ENCODE measurements around the gene STX7. TPM values are rescaled to one million over a fixed set of nuclear protein-coding genes. Genes with fewer than 3 reads are reported as not detected.

Gene STX7
- total RNA-seq, 1 donor from 2014 or later: 49.3 TPM

- Mint-ChIP-seq H3K27ac (ENCODE audit: unreplicated experiment) (no peak overlapping the region), H3K9me3 (ENCODE audit: unreplicated experiment) (no peaks in the 10 kb centered on the region), H3K4me1 (ENCODE audit: unreplicated experiment) (peaks cover 9% of the 10 kb centered on the region), H3K36me3 (ENCODE audit: unreplicated experiment) (peaks cover 33% of the 10 kb centered on the region), H3K4me3 (ENCODE audit: unreplicated experiment) (no peak overlapping the region), H3K27me3 (ENCODE audit: unreplicated experiment) (no peaks in the 10 kb centered on the region)
- DNase-seq (ENCODE audit: extremely low spot score, unreplicated experiment): no peak
- TF ChIP-seq, protein P1, sequence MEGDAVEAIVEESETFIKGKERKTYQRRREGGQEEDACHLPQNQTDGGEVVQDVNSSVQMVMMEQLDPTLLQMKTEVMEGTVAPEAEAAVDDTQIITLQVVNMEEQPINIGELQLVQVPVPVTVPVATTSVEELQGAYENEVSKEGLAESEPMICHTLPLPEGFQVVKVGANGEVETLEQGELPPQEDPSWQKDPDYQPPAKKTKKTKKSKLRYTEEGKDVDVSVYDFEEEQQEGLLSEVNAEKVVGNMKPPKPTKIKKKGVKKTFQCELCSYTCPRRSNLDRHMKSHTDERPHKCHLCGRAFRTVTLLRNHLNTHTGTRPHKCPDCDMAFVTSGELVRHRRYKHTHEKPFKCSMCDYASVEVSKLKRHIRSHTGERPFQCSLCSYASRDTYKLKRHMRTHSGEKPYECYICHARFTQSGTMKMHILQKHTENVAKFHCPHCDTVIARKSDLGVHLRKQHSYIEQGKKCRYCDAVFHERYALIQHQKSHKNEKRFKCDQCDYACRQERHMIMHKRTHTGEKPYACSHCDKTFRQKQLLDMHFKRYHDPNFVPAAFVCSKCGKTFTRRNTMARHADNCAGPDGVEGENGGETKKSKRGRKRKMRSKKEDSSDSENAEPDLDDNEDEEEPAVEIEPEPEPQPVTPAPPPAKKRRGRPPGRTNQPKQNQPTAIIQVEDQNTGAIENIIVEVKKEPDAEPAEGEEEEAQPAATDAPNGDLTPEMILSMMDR (IDR thresholded peaks at IDR 0.05): no peak
Observed at GRCh38 chr6:132471787-132472186, 41.1 kb downstream of the STX7 start.

DNA sequence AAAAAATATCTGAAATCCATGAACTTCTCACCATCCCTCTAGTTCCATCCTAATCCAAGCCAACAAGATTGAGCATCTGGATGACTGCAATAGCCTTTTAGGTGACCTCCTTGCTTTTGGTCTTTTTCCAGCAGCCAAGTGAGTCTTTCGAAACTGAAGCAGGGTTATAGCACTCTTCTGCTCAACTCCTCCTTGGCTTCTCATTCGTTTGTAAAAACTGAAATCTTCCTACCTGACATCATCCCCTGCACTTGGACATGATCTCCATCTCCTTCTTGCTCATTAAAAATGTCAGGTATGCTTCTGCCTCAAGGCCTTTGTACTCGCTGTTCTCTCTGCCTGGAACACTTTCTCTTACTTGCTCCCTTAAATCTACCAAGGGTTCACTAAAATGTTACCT lies 46.0 kb downstream of the STX7 start:
- Mint-ChIP-seq H3K9me3 (ENCODE audit: unreplicated experiment) (no peaks in the 10 kb centered on the region), H3K27ac (ENCODE audit: unreplicated experiment) (no peak overlapping the region), H3K4me3 (ENCODE audit: unreplicated experiment) (no peak overlapping the region), H3K27me3 (ENCODE audit: unreplicated experiment) (no peaks in the 10 kb centered on the region), H3K36me3 (ENCODE audit: unreplicated experiment) (peaks cover 48% of the 10 kb centered on the region), H3K4me1 (ENCODE audit: unreplicated experiment) (peaks cover 2% of the 10 kb centered on the region)
- no peak for DNase-seq (ENCODE audit: extremely low spot score, unreplicated experiment)
- TF ChIP-seq, protein P1 (IDR thresholded peaks at IDR 0.05): no peak

DNA sequence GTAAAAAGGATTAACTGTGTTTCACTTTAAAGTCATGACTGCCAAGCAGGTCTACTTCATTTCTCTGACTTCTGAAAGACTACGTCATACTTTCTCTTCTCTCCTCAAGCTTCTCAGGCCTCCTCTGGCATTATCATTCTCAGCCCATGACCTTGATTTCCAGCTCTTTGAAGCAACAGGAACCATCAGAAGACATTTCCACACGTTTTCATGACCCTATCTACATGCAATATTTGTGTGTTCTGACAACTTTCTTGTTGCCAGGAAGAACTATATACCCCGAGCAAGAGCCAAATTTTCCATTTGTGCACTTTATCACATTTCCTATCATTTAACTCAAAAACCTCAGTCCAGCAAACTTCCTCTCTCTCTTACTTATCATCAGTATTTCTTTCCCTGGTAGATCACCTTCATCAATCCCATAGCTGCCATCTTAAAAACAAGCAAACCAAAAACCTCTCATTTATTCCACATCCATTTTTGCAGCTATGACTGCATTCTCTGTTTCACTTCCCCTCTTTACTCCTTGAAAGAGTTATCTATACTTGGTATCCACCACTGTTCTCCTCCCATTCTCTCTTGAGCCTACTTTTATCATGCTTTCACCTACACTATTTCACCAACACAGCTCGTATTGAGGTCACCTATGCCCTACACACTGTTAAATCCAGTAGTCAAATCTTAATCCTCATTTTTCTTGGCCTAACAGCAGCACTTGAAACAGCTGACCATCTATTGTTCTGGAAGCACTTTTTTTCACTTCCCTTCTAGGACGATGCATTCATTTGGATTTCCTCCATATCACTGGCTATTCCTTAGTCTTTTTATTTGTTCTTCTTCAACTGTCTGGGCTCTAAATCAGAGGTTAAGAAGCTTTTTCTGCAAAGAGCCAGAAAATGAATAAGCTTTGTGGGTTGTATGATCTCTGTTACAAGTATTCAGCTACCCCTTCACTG lies 47.1 kb downstream of the STX7 start:
- Mint-ChIP-seq H3K27me3 (ENCODE audit: unreplicated experiment) (no peaks in the 10 kb centered on the region), H3K36me3 (ENCODE audit: unreplicated experiment) (peaks cover 50% of the 10 kb centered on the region), H3K4me3 (ENCODE audit: unreplicated experiment) (no peak overlapping the region), H3K4me1 (ENCODE audit: unreplicated experiment) (peaks cover 2% of the 10 kb centered on the region), H3K27ac (ENCODE audit: unreplicated experiment) (no peak overlapping the region), H3K9me3 (ENCODE audit: unreplicated experiment) (no peaks in the 10 kb centered on the region)
- DNase-seq (ENCODE audit: extremely low spot score, unreplicated experiment): no peak
- TF ChIP-seq, protein P1 (IDR thresholded peaks at IDR 0.05): no peak

DNA sequence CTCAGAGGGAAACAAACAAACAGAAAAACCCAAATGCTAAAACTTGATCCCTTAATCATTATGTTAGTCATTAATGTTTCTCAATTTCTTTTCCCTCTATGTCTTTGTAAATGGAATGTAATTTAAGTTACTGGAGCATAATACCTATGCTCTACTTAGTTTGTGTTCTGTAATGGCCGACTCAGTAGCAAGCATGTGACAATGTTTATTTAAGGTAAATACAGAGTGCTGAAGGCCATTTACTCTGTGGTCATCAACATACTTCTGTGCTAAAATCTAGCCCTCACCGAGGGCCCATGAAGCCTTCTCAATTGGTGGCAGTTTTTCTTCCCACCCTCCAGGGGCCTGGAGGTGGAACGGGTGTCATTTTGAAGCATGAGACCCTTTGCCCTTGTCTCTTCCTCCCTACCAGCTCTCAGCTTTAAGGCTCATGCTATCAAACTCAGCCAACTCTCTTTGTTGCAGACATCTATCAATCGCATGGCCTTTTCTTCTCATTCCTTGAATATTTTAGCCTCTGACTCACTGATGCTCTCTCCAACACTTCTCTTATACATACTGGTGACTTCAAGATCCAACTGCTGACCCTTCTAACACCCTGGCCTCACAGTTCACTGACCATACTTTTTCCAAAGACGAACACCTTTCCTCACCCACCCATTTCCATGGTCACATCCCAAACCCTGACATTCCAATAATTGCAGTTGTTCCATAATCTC lies 48.2 kb downstream of the STX7 start:
- H3K4me1 Mint-ChIP-seq (ENCODE audit: unreplicated experiment): no peaks in the 10 kb centered on the region
- H3K27me3 Mint-ChIP-seq (ENCODE audit: unreplicated experiment): no peaks in the 10 kb centered on the region
- DNase-seq (ENCODE audit: extremely low spot score, unreplicated experiment): no peak
- TF ChIP-seq, protein P1 (IDR thresholded peaks at IDR 0.05): no peak
- no peak overlapping the region for H3K4me3 Mint-ChIP-seq (ENCODE audit: unreplicated experiment)
- no peak overlapping the region for H3K27ac Mint-ChIP-seq (ENCODE audit: unreplicated experiment)
- H3K36me3 Mint-ChIP-seq (ENCODE audit: unreplicated experiment): peaks cover 52% of the 10 kb centered on the region
- no peaks in the 10 kb centered on the region for H3K9me3 Mint-ChIP-seq (ENCODE audit: unreplicated experiment)

- TF ChIP-seq, protein P1 (IDR thresholded peaks at IDR 0.05): no peak
- no peaks in the 10 kb centered on the region for H3K27me3 Mint-ChIP-seq (ENCODE audit: unreplicated experiment)
- peaks cover 53% of the 10 kb centered on the region for H3K36me3 Mint-ChIP-seq (ENCODE audit: unreplicated experiment)
- no peaks in the 10 kb centered on the region for H3K4me1 Mint-ChIP-seq (ENCODE audit: unreplicated experiment)
- no peaks in the 10 kb centered on the region for H3K9me3 Mint-ChIP-seq (ENCODE audit: unreplicated experiment)
- no peak overlapping the region for H3K4me3 Mint-ChIP-seq (ENCODE audit: unreplicated experiment)
- H3K27ac Mint-ChIP-seq (ENCODE audit: unreplicated experiment): no peak overlapping the region
- no peak for DNase-seq (ENCODE audit: extremely low spot score, unreplicated experiment)
Observed at GRCh38 chr6:132461958-132462357, 51.0 kb downstream of the STX7 start.

Measured in osteocyte (in vitro differentiated cells).